HCT116 (cell line): Measurements from ENCODE around the gene TLE5.

Experiments
- CEBPB ChIP-seq: IDR thresholded peaks from 2 replicates; pipeline ENCODE4 v1.6.1; 2012; ENCODE audit warnings: low read depth
- CTCF ChIP-seq, 3 experiments: fragments of 200-600 bp in 1 of 3; sonication (generic) in 1 of 3; IDR thresholded peaks in 2 of 3; conservative IDR thresholded peaks in 1 of 3; 2 replicates each; pipeline ENCODE4 v1.5.1; 2012 to 2017; ENCODE audit warnings: low read depth in 2 of 3, low read length in 2 of 3, antibody characterized with exemption in 1 of 3, borderline replicate concordance in 1 of 3, control low read depth in 1 of 3, mild to moderate bottlenecking in 1 of 3, mixed read lengths in 1 of 3, mixed run types in 1 of 3, moderate library complexity in 1 of 3; ENCODE audit not compliant: insufficient read depth in 1 of 3
- EGR1 ChIP-seq: IDR thresholded peaks from 2 replicates; pipeline ENCODE4 v1.6.1; 2012; ENCODE audit warnings: low read depth
- JUND ChIP-seq: IDR thresholded peaks from 2 replicates; pipeline ENCODE4 v1.6.1; 2012
- POLR2A ChIP-seq: IDR thresholded peaks from 2 replicates; pipeline ENCODE4 v1.7.0; 2011; ENCODE audit warnings: borderline replicate concordance; ENCODE audit not compliant: insufficient read depth, insufficient read length; ENCODE audit errors: extremely low read depth
- RAD21 ChIP-seq: IDR thresholded peaks from 2 replicates; pipeline ENCODE4 v1.6.1; 2012; ENCODE audit warnings: low read depth, mild to moderate bottlenecking
- REST ChIP-seq: IDR thresholded peaks from 2 replicates; pipeline ENCODE4 v1.6.1; 2012; ENCODE audit warnings: low read depth
- SIN3A ChIP-seq: IDR thresholded peaks from 2 replicates; pipeline ENCODE4 v1.6.1; 2012; ENCODE audit warnings: low read depth
- TF ChIP-seq, protein P1 (sequence below): IDR thresholded peaks from 2 replicates; pipeline ENCODE4 v1.6.1; 2012

DNA sequence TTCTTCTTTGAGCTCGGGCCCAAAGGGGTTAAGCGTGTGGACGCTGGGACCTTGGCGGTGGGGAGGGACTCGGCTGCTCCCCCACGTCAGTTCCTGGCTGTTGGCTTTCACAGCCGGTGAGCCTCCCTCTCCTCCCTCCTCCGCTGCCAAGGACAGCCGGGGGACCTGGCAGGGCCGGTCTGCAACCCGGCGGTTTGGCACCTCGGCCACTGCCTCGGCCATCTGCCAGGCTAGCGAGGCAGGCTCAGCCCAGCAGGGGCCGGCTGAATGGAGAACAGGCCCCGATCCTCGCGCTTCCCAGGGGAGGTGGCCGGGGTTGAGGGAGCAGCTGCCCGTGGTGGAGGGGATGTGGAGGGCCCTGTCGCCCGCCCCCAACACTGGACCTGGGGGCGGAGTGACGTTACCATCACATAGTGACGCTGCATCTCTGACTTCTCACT, 5.0 kb downstream of the TLE5 start:
- no peak for TF ChIP-seq EGR1
- no peak for TF ChIP-seq POLR2A
- no peak for TF ChIP-seq REST
- TF ChIP-seq CTCF (IDR thresholded peaks at IDR 0.05 in 2 of 3, conservative IDR thresholded peaks at IDR 0.05 in 1 of 3; ENCODE audit: borderline replicate concordance in 1 of 3, insufficient read depth in 1 of 3, low read depth in 2 of 3, low read length in 2 of 3) = no peak
- TF ChIP-seq SIN3A = no peak
- TF ChIP-seq JUND = no peak
- TF ChIP-seq CEBPB = no peak
- TF ChIP-seq RAD21 = no peak
- TF ChIP-seq, protein P1, sequence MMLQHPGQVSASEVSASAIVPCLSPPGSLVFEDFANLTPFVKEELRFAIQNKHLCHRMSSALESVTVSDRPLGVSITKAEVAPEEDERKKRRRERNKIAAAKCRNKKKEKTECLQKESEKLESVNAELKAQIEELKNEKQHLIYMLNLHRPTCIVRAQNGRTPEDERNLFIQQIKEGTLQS = no peak
